Activated CD4-positive, alpha-beta T cell treated with anti-CD3 and anti-CD28 coated beads, Interleukin-2, amount 10 ng/mL, durations not matched to agents 7 days and 5 days (primary cell): ENCODE measurements around the gene GMPR. TPM values are rescaled to one million over a fixed set of nuclear protein-coding genes. Genes with fewer than 3 reads are reported as not detected.

Source experiments
- CTCF ChIA-PET: fragments of 350-600 bp; sonication (Branson Sonifier 250); formaldehyde crosslinking; loops from one replicate; lab custom pipeline; 2021; ENCODE audit warnings: antibody characterized with exemption; lab: Charles Lee
- POLR2A ChIA-PET: fragments of 350-600 bp; sonication (Branson Sonifier 250); formaldehyde crosslinking; loops from one replicate; lab custom pipeline; 2021; ENCODE audit warnings: antibody characterized with exemption; lab: Charles Lee
- DNase-seq: peaks from one replicate; pipeline ENCODE4 v3.0.0-alpha.2; 2020
- H3K27ac Mint-ChIP-seq: one replicate; pipeline ENCODE4 v1.8.0; 2021; ENCODE audit warnings: mild to moderate bottlenecking, moderate library complexity, mixed read lengths
- H3K27me3 Mint-ChIP-seq: one replicate; pipeline ENCODE4 v1.8.0; 2021; ENCODE audit warnings: mixed read lengths
- H3K36me3 Mint-ChIP-seq: one replicate; pipeline ENCODE4 v1.8.0; 2021; ENCODE audit warnings: low read depth, mixed read lengths
- H3K4me1 Mint-ChIP-seq: one replicate; pipeline ENCODE4 v1.8.0; 2021; ENCODE audit warnings: mixed read lengths
- H3K4me3 Mint-ChIP-seq: one replicate; pipeline ENCODE4 v1.8.0; 2021; ENCODE audit warnings: mild to moderate bottlenecking, moderate library complexity, mixed read lengths
- H3K9me3 Mint-ChIP-seq: one replicate; pipeline ENCODE4 v1.8.0; 2021; ENCODE audit warnings: mixed read lengths
- total RNA-seq, 2 experiments: library from RNA; stranded (reverse); gene quantifications; one replicate each; pipeline ENCODE4 v1.2.3, GENCODE V29; 2021

GMPR gene
- total RNA-seq, 2 experiments from 2014 or later: 2.6 to 3.3 TPM

- ChIA-PET POLR2A (no interaction called here), CTCF (interaction anchor here (1.1 kb wide), 1 partner anchor 13 kb away, joined by 3 read pairs; no protein-coding TSS in a partner anchor)
- Mint-ChIP-seq H3K4me3 (no peak overlapping the region), H3K27ac (no peak overlapping the region), H3K9me3 (no peaks in the 10 kb centered on the region), H3K4me1 (no peaks in the 10 kb centered on the region), H3K36me3 (no peaks in the 10 kb centered on the region), H3K27me3 (no peaks in the 10 kb centered on the region)
- no peak for DNase-seq
Measured at GRCh38 chr6:16335176-16335575, 96.8 kb downstream of the GMPR start.

GRCh38 chr6:16336056-16336818 lies 97.8 kb downstream of the GMPR start:
- POLR2A ChIA-PET: no interaction called here
- Mint-ChIP-seq H3K27ac (no peak overlapping the region), H3K36me3 (peaks cover 1% of the 10 kb centered on the region), H3K9me3 (no peaks in the 10 kb centered on the region), H3K27me3 (no peaks in the 10 kb centered on the region), H3K4me3 (no peak overlapping the region), H3K4me1 (no peaks in the 10 kb centered on the region)
- CTCF ChIA-PET: interaction anchor here (0.7 kb wide), 1 partner anchor 30 kb away, joined by 3 read pairs; no protein-coding TSS in a partner anchor
- DNase-seq: no peak

DNA sequence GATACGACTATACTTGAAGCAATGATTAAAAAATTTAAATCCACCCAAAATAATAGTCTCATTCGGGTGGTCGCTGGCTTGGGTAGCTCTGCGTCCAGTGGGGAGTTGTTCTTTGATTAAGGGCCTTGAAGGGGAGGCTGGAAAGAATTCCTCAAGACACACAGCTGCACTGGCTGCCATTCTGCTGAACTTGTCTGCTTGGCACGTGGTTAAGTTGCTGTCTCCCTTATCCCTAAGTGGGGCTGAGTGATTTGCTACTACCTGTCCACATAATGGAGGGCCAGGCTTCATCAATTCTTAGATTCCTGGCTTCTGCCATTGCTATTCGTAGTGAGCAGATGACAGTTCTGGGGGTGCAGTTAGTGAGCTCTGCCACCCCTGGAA lies 98.5 kb downstream of the GMPR start:
- no peaks in the 10 kb centered on the region for H3K27me3 Mint-ChIP-seq
- DNase-seq: no peak
- H3K4me3 Mint-ChIP-seq: no peak overlapping the region
- H3K9me3 Mint-ChIP-seq: no peaks in the 10 kb centered on the region
- H3K4me1 Mint-ChIP-seq: no peaks in the 10 kb centered on the region
- H3K36me3 Mint-ChIP-seq: peaks cover 1% of the 10 kb centered on the region
- POLR2A ChIA-PET: no interaction called here
- no peak overlapping the region for H3K27ac Mint-ChIP-seq
- CTCF ChIA-PET: interaction anchor here (0.7 kb wide), 1 partner anchor 29 kb away, joined by 3 read pairs; no protein-coding TSS in a partner anchor

- CTCF ChIA-PET: interaction anchor here (0.7 kb wide), 1 partner anchor 29 kb away, joined by 3 read pairs; no protein-coding TSS in a partner anchor
Measured at GRCh38 chr6:16337295-16337975, 99.0 kb downstream of the GMPR start.

GRCh38 chr6:16338577-16339264 lies 100.3 kb downstream of the GMPR start:
- H3K27ac Mint-ChIP-seq: no peak overlapping the region
- peaks cover 1% of the 10 kb centered on the region for H3K4me1 Mint-ChIP-seq
- H3K27me3 Mint-ChIP-seq: no peaks in the 10 kb centered on the region
- POLR2A ChIA-PET: no interaction called here
- CTCF ChIA-PET: interaction anchor here (1.7 to 1.8 kb wide), 2 partner anchors 15 to 20 kb away, joined by 4 to 6 read pairs; no protein-coding TSS in a partner anchor
- DNase-seq: no peak
- no peaks in the 10 kb centered on the region for H3K9me3 Mint-ChIP-seq
- H3K4me3 Mint-ChIP-seq: no peak overlapping the region
- peaks cover 1% of the 10 kb centered on the region for H3K36me3 Mint-ChIP-seq

More at GRCh38 chr6:16337295-16337975, 99.0 kb downstream of the GMPR start:
- POLR2A ChIA-PET: no interaction called here
- H3K27me3 Mint-ChIP-seq: no peaks in the 10 kb centered on the region
- DNase-seq: no peak
- H3K9me3 Mint-ChIP-seq: no peaks in the 10 kb centered on the region
- H3K4me3 Mint-ChIP-seq: no peak overlapping the region
- H3K27ac Mint-ChIP-seq: no peak overlapping the region
- no peaks in the 10 kb centered on the region for H3K4me1 Mint-ChIP-seq
- peaks cover 1% of the 10 kb centered on the region for H3K36me3 Mint-ChIP-seq

GRCh38 chr6:16339265-16339587 lies 100.8 kb downstream of the GMPR start:
- H3K36me3 Mint-ChIP-seq: peaks cover 1% of the 10 kb centered on the region
- DNase-seq: no peak
- H3K4me3 Mint-ChIP-seq: no peak overlapping the region
- ChIA-PET POLR2A (no interaction called here), CTCF (interaction anchor here (1.7 to 1.8 kb wide), 2 partner anchors 15 to 19 kb away, joined by 4 to 6 read pairs; no protein-coding TSS in a partner anchor)
- peaks cover 1% of the 10 kb centered on the region for H3K4me1 Mint-ChIP-seq
- H3K27ac Mint-ChIP-seq: no peak overlapping the region
- H3K9me3 Mint-ChIP-seq: no peaks in the 10 kb centered on the region
- no peaks in the 10 kb centered on the region for H3K27me3 Mint-ChIP-seq

DNA sequence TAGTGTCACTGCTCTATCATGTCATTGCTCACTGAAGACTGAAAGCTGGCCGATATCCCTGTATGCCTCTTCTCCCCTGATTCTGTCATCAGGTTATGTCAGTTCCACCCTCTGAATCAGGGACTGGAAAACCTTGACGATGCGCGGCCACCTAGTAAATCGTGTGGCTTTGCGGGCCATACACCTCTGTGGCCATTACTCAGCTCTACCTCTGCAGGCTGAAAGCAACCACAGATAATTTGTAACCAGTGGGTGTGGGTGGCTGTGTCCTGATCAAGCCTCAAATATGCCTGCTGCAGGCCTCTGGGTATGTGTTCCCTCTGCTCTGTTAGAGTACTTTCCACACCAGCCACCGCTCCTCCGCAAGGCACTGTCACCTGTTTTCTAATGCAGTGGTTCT lies 105.2 kb downstream of the GMPR start:
- no peaks in the 10 kb centered on the region for H3K9me3 Mint-ChIP-seq
- DNase-seq: no peak
- peaks cover 1% of the 10 kb centered on the region for H3K36me3 Mint-ChIP-seq
- peaks cover 1% of the 10 kb centered on the region for H3K4me1 Mint-ChIP-seq
- H3K27ac Mint-ChIP-seq: no peak overlapping the region
- ChIA-PET CTCF (interaction anchor here (2.0 kb wide), 1 partner anchor 12 kb away, joined by 5 read pairs; no protein-coding TSS in a partner anchor), POLR2A (no interaction called here)
- no peaks in the 10 kb centered on the region for H3K27me3 Mint-ChIP-seq
- H3K4me3 Mint-ChIP-seq: no peak overlapping the region

GRCh38 chr6:16344756-16345155 lies 106.4 kb downstream of the GMPR start:
- Mint-ChIP-seq H3K27me3 (no peaks in the 10 kb centered on the region), H3K36me3 (peaks cover 1% of the 10 kb centered on the region), H3K4me1 (peaks cover 1% of the 10 kb centered on the region), H3K4me3 (no peak overlapping the region), H3K27ac (no peak overlapping the region), H3K9me3 (no peaks in the 10 kb centered on the region)
- CTCF ChIA-PET: interaction anchor here (2.0 kb wide), 1 partner anchor 13 kb away, joined by 5 read pairs; no protein-coding TSS in a partner anchor
- POLR2A ChIA-PET: no interaction called here
- DNase-seq: no peak

Other genes with a start within 250 kb of the GMPR start
- gene MYLIP, start 109.5 kb upstream of the GMPR start, total RNA-seq: 10 to 100 TPM; 16.9 to 18.1 TPM